HEK293T (cell line): ENCODE results near the gene SEZ6.

Experiments used
- CTCF ChIA-PET: fragments of 350-600 bp; formaldehyde crosslinking; extraction: SDS; loops from one replicate; lab custom pipeline; 2021; ENCODE audit warnings: antibody characterized with exemption, inconsistent platforms; lab: Yijun Ruan, JAX
- POLR2A ChIA-PET: fragments of 350-600 bp; formaldehyde crosslinking; extraction: SDS; loops from one replicate; lab custom pipeline; 2020; ENCODE audit warnings: antibody characterized with exemption, inconsistent platforms; lab: Yijun Ruan, JAX
- DNase-seq: peaks from one replicate; pipeline ENCODE4 v3.0.0; 2012; ENCODE audit warnings: mixed read lengths; ENCODE audit errors: extremely low spot score
- ARNT ChIP-seq: fragments of 450-650 bp; IDR thresholded peaks from 2 replicates; pipeline ENCODE4 v1.6.1; 2017; ENCODE audit warnings: mild to moderate bottlenecking
- BHLHE40 ChIP-seq: fragments of 450-650 bp; IDR thresholded peaks from 2 replicates; pipeline ENCODE4 v1.6.1; 2016; ENCODE audit warnings: mild to moderate bottlenecking, moderate library complexity, borderline replicate concordance
- CTBP1 ChIP-seq: fragments of 450-650 bp; IDR thresholded peaks from 2 replicates; pipeline ENCODE4 v1.6.1; 2016; ENCODE audit warnings: borderline replicate concordance
- ELF4 ChIP-seq: fragments of 450-650 bp; IDR thresholded peaks from 2 replicates; pipeline ENCODE4 v1.6.1; 2017; ENCODE audit warnings: antibody characterized with exemption
- FOXA1 ChIP-seq: fragments of 450-650 bp; IDR thresholded peaks from 2 replicates; pipeline ENCODE4 v1.6.1; 2016; ENCODE audit warnings: mild to moderate bottlenecking
- FOXK2 ChIP-seq: fragments of 450-650 bp; IDR thresholded peaks from 2 replicates; pipeline ENCODE4 v1.6.1; 2016; ENCODE audit warnings: mild to moderate bottlenecking
- FOXM1 ChIP-seq: fragments of 450-650 bp; IDR thresholded peaks from 2 replicates; pipeline ENCODE4 v1.6.1; 2017; ENCODE audit warnings: mild to moderate bottlenecking, borderline replicate concordance
- HDGF ChIP-seq: fragments of 450-650 bp; IDR thresholded peaks from 2 replicates; pipeline ENCODE4 v1.6.1; 2017; ENCODE audit warnings: antibody characterized with exemption, borderline replicate concordance
- L3MBTL2 ChIP-seq: fragments of 450-650 bp; conservative IDR thresholded peaks from 2 replicates; pipeline ENCODE4 v1.6.1; 2016; ENCODE audit warnings: mild to moderate bottlenecking
- LEF1 ChIP-seq: fragments of 450-650 bp; IDR thresholded peaks from 2 replicates; pipeline ENCODE4 v1.6.1; 2017; ENCODE audit warnings: mild to moderate bottlenecking, borderline replicate concordance
- NFRKB ChIP-seq: fragments of 450-650 bp; IDR thresholded peaks from 2 replicates; pipeline ENCODE4 v1.6.1; 2016; ENCODE audit warnings: mild to moderate bottlenecking, moderate library complexity
- PKNOX1 ChIP-seq: fragments of 450-650 bp; IDR thresholded peaks from 2 replicates; pipeline ENCODE4 v1.6.1; 2016
- SP1 ChIP-seq: fragments of 450-650 bp; IDR thresholded peaks from 2 replicates; pipeline ENCODE4 v1.6.1; 2017
- SUZ12 ChIP-seq: fragments of 450-650 bp; IDR thresholded peaks from 2 replicates; pipeline ENCODE4 v1.6.1; 2016; ENCODE audit warnings: mild to moderate bottlenecking
- TARDBP ChIP-seq: fragments of 450-650 bp; IDR thresholded peaks from 2 replicates; pipeline ENCODE4 v1.6.1; 2016
- ZNF384 ChIP-seq: fragments of 450-650 bp; IDR thresholded peaks from 2 replicates; pipeline ENCODE4 v1.6.1; 2016

SEZ6 gene

DNA sequence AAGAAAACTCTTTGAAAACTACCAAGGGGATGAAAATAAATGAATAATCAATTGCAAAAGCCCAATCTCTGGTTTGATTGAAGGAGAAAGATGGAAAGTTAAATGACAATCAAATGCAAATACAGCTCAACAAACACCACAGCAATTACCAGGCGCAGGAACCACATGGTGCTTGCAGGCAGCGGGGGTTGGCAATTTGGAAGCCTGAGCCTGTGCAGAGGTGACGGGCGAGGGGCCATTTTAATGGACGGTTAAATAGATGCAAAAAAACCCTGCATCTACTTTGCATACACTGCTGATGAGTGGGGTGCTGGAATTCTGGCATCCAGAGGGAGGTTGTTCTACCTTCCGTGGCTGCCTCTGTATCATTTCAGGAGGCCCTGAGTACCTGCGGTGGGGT, 4.8 kb upstream of the SEZ6 start:
- no peak for DNase-seq
- TF ChIP-seq NFRKB (no peak), HDGF (no peak), CTBP1 (no peak), LEF1 (no peak), FOXK2 (no peak)
- ChIA-PET POLR2A (interaction anchor here (1.5 kb wide), 1 partner anchor 59 kb away, joined by 5 read pairs; the partner anchor contains the start of gene PHF12), CTCF (interaction anchor here (0.6 to 1.3 kb wide), 2 partner anchors 23 to 107 kb away, joined by 3 to 5 read pairs; no protein-coding TSS in a partner anchor)

- CTCF ChIA-PET: interaction anchor here (1.3 kb wide), 1 partner anchor 107 kb away, joined by 5 read pairs; no protein-coding TSS in a partner anchor
- TF ChIP-seq FOXK2 (no peak), TARDBP (no peak), SUZ12 (no peak), SP1 (no peak), CTBP1 (no peak), L3MBTL2 (no peak), BHLHE40 (no peak), FOXM1 (no peak), FOXA1 (no peak), NFRKB (no peak), ELF4 (no peak)
- POLR2A ChIA-PET: interaction anchor here (1.5 kb wide), 1 partner anchor 59 kb away, joined by 5 read pairs; the partner anchor contains the start of gene PHF12
- no peak for DNase-seq
Measured at GRCh38 chr17:29010129-29010528, 4.3 kb upstream of the SEZ6 start.

DNA sequence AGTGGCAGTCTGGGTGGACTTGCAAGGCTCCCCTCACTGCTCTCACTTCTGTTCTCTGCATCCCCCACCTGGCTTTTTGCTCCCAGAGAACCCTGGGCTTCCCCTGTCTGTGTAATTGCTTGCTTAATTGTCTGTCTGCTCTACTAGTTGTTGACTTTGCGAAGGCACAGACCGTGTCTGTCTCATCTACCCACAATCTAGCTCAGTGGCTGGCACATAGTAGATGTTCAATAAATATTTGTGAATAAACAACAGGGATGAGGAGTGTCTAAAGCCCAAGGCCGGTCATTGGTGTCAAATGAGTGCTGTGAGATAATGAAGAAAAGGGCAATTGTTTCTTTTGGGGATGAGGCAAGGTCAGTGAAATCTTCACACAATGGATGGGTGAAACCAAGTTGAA, 2.8 kb upstream of the SEZ6 start:
- ChIA-PET POLR2A (no interaction called here), CTCF (no interaction called here)
- TF ChIP-seq PKNOX1: no peak
- no peak for DNase-seq

GRCh38 chr17:29007860-29008455, 2.1 kb upstream of the SEZ6 start:
- DNase-seq: no peak
- ChIA-PET CTCF (interaction anchor here (1.2 to 2.2 kb wide), 3 partner anchors 43 to 105 kb away, joined by 3 to 9 read pairs (median 4); no protein-coding TSS in a partner anchor), POLR2A (interaction anchor here (1.8 kb wide), 1 partner anchor 56 kb away, joined by 6 read pairs; the partner anchor contains the start of gene PHF12)
- TF ChIP-seq BHLHE40 (no peak), FOXA1 (no peak), TARDBP (no peak), ELF4 (no peak), SUZ12 (no peak), ARNT (no peak), FOXM1 (no peak), NFRKB (no peak), L3MBTL2 (no peak), LEF1 (no peak), ZNF384 (no peak)

- DNase-seq: no peak
- TF ChIP-seq ARNT (no peak), L3MBTL2 (no peak), SUZ12 (no peak)
- ChIA-PET POLR2A (interaction anchor here (1.8 kb wide), 1 partner anchor 56 kb away, joined by 6 read pairs; the partner anchor contains the start of gene PHF12), CTCF (interaction anchor here (1.2 to 2.2 kb wide), 3 partner anchors 42 to 105 kb away, joined by 3 to 9 read pairs (median 4); no protein-coding TSS in a partner anchor)
Measured at GRCh38 chr17:29007456-29007855, 1.6 kb upstream of the SEZ6 start.

GRCh38 chr17:29004081-29004692, 1.6 kb downstream of the SEZ6 start:
- ChIA-PET POLR2A (no interaction called here), CTCF (no interaction called here)
- TF ChIP-seq NFRKB (no peak), FOXK2 (no peak), ARNT (no peak), PKNOX1 (no peak), SP1 (no peak), BHLHE40 (no peak), FOXA1 (no peak), ELF4 (no peak), TARDBP (no peak), CTBP1 (no peak)
- DNase-seq: no peak

GRCh38 chr17:29003289-29003688, 2.5 kb downstream of the SEZ6 start:
- ChIA-PET POLR2A (interaction anchor here (1.3 kb wide), 1 partner anchor 16 kb away, joined by 4 read pairs; no protein-coding TSS in a partner anchor), CTCF (no interaction called here)
- DNase-seq: no peak
- TF ChIP-seq L3MBTL2 (no peak), ZNF384 (no peak), ARNT (no peak), FOXM1 (no peak), FOXK2 (no peak), HDGF (no peak), ELF4 (no peak), CTBP1 (no peak), PKNOX1 (no peak), SP1 (no peak), TARDBP (no peak), BHLHE40 (no peak), LEF1 (no peak), SUZ12 (no peak), NFRKB (no peak)
